A673 (cell line): ENCODE results near the gene KCNQ1. TPM values are rescaled to one million over a fixed set of nuclear protein-coding genes. Genes with fewer than 3 reads are reported as not detected.

ENCODE experiments used
- BruUV-seq: library from RNA; stranded (reverse); fragments of 400-500 nt; replicated peaks from 2 replicates; lab custom pipeline; 2021; lab: Mats Ljungman, UMichigan
- CTCF ChIA-PET: fragments of 300-600 bp; sonication (Branson Sonifier 250); formaldehyde crosslinking; loops from one replicate; lab custom pipeline; 2022; ENCODE audit warnings: antibody characterized with exemption; lab: Charles Lee
- POLR2A ChIA-PET: fragments of 300-600 bp; sonication (Branson Sonifier 250); formaldehyde crosslinking; loops from one replicate; lab custom pipeline; 2022; ENCODE audit warnings: antibody characterized with exemption; ENCODE audit not compliant: low non-redundant PET; lab: Charles Lee
- DNase-seq: peaks from one replicate; pipeline ENCODE4 v3.0.0-alpha.2; 2015; ENCODE audit warnings: low spot score
- H3K27ac ChIP-seq: fragments of 200-600 bp; sonication (generic); 2 replicates; pipeline ENCODE4 v1.5.1; 2016; ENCODE audit warnings: mixed run types, low read depth, mild to moderate bottlenecking, mixed read lengths, antibody characterized with exemption, low read length; ENCODE audit not compliant: poor library complexity, severe bottlenecking
- H3K27me3 ChIP-seq: fragments of 200-600 bp; sonication (generic); replicated peaks from 2 replicates; pipeline ENCODE4 v1.6.1; 2017; ENCODE audit warnings: mixed run types, low read depth, mild to moderate bottlenecking, mixed read lengths, antibody characterized with exemption, low read length; ENCODE audit not compliant: insufficient read depth, poor library complexity
- H3K36me3 ChIP-seq: fragments of 200-600 bp; sonication (generic); 2 replicates; pipeline ENCODE4 v1.6.1; 2016; ENCODE audit warnings: mixed run types, mild to moderate bottlenecking, mixed read lengths, antibody characterized with exemption, low read length; ENCODE audit not compliant: insufficient read depth, poor library complexity, severe bottlenecking
- H3K4me1 ChIP-seq: fragments of 200-600 bp; sonication (generic); 2 replicates; pipeline ENCODE4 v1.6.1; 2017; ENCODE audit warnings: mixed run types, mild to moderate bottlenecking, mixed read lengths, antibody characterized with exemption, low read length; ENCODE audit not compliant: insufficient read depth, poor library complexity, severe bottlenecking
- H3K4me3 ChIP-seq: fragments of 200-600 bp; sonication (generic); 2 replicates; pipeline ENCODE4 v1.5.1; 2016; ENCODE audit warnings: low read depth, mixed run types, mild to moderate bottlenecking, mixed read lengths, low read length; ENCODE audit not compliant: poor library complexity, severe bottlenecking
- H3K9me3 ChIP-seq: fragments of 200-600 bp; sonication (generic); 2 replicates; pipeline ENCODE4 v1.6.1; 2016; ENCODE audit warnings: mixed run types, low read depth, mild to moderate bottlenecking, mixed read lengths, antibody characterized with exemption, low read length; ENCODE audit not compliant: poor library complexity, severe bottlenecking
- EZH2 ChIP-seq: fragments of 200-600 bp; sonication (generic); IDR thresholded peaks from 2 replicates; pipeline ENCODE4 v1.6.1; 2017; ENCODE audit warnings: borderline replicate concordance, low read depth, mild to moderate bottlenecking, mixed read lengths, antibody characterized with exemption, low read length; ENCODE audit not compliant: poor library complexity, severe bottlenecking
- intact Hi-C: fragments of 100-400 bp; cut with micrococcal nuclease; formaldehyde crosslinking; loops from one replicate; pipeline ENCODE4 v1.10.0; 2022; ENCODE audit not compliant: unreplicated experiment
- total RNA-seq: library from RNA; stranded (reverse); gene quantifications from 2 replicates; pipeline ENCODE4 v1.2.3, GENCODE V29; 2021
- TF ChIP-seq, protein P1 (sequence below): fragments of 300-800, 200-600 bp; sonication (generic); conservative IDR thresholded peaks from 2 replicates; pipeline ENCODE4 v1.5.1; 2017; ENCODE audit warnings: low read depth, mild to moderate bottlenecking, antibody characterized with exemption, low read length, moderate library complexity, mixed read lengths

KCNQ1 gene
- total RNA-seq, 1 experiment from 2014 or later = not detected

DNA sequence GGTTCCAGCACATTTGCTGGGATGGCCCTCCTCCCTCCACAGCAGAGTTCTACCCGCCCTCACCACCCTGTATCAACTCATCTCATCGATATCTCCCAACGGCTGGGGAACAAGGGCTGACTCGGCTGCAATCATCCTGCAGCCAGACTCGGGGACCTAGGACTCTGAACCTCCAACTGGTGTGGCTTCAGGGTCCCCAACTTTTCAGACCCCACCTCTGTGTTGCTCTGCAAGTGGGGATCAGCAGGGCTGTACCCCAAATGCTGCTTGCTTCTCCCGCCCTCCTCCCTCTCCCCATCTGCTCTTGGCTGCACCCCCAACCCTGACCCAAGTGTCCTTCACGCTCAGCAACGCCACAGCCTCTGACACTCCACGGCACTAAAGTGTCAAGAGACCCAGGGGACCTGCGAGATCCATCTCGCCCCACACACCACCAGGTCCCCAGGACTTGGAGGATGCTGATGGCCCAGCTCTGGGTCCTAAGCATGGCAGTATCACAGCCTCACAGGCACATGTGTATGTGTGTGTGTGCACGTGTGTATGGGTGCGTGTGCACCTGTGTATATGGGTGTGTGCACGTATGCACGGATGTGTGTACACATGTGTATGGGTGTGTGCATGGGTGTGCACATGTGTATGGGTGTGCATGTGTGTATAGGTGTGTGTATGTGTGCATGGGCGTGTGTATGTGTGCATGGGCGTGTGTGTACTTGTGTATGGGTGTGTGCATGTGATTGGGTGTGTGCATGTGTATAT is 26.4 kb downstream of the KCNQ1 start:
- DNase-seq = no peak
- H3K36me3 ChIP-seq = no peaks in the 10 kb centered on the region
- ChIA-PET CTCF (no interaction called here), POLR2A (no interaction called here)
- H3K4me3 ChIP-seq = no peak overlapping the region
- intact Hi-C loops = no loop called here
- no TSS peak for BruUV-seq
- H3K27ac ChIP-seq = no peak overlapping the region
- no peaks in the 10 kb centered on the region for H3K4me1 ChIP-seq
- peaks cover 7% of the 10 kb centered on the region for H3K27me3 ChIP-seq
- H3K9me3 ChIP-seq = no peaks in the 10 kb centered on the region
- no peak for TF ChIP-seq EZH2
- TF ChIP-seq, protein P1, sequence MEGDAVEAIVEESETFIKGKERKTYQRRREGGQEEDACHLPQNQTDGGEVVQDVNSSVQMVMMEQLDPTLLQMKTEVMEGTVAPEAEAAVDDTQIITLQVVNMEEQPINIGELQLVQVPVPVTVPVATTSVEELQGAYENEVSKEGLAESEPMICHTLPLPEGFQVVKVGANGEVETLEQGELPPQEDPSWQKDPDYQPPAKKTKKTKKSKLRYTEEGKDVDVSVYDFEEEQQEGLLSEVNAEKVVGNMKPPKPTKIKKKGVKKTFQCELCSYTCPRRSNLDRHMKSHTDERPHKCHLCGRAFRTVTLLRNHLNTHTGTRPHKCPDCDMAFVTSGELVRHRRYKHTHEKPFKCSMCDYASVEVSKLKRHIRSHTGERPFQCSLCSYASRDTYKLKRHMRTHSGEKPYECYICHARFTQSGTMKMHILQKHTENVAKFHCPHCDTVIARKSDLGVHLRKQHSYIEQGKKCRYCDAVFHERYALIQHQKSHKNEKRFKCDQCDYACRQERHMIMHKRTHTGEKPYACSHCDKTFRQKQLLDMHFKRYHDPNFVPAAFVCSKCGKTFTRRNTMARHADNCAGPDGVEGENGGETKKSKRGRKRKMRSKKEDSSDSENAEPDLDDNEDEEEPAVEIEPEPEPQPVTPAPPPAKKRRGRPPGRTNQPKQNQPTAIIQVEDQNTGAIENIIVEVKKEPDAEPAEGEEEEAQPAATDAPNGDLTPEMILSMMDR = no peak

- DNase-seq = no peak
Observed at GRCh38 chr11:2471804-2472096, 26.9 kb downstream of the KCNQ1 start.

GRCh38 chr11:2472428-2473186 is 27.8 kb downstream of the KCNQ1 start:
- ChIA-PET POLR2A (no interaction called here), CTCF (no interaction called here)
- Histone ChIP-seq H3K4me3 (no peak overlapping the region), H3K4me1 (no peaks in the 10 kb centered on the region), H3K9me3 (no peaks in the 10 kb centered on the region), H3K27me3 (peaks cover 7% of the 10 kb centered on the region), H3K36me3 (no peaks in the 10 kb centered on the region), H3K27ac (no peak overlapping the region)
- intact Hi-C loops = no loop called here
- TF ChIP-seq, protein P1 = no peak
- TF ChIP-seq EZH2 = no peak
- BruUV-seq = no TSS peak
- no peak for DNase-seq

More at GRCh38 chr11:2471804-2472096, 26.9 kb downstream of the KCNQ1 start:
- ChIA-PET CTCF (no interaction called here), POLR2A (no interaction called here)
- peaks cover 7% of the 10 kb centered on the region for H3K27me3 ChIP-seq
- no peaks in the 10 kb centered on the region for H3K36me3 ChIP-seq
- no peak overlapping the region for H3K4me3 ChIP-seq
- H3K9me3 ChIP-seq = no peaks in the 10 kb centered on the region
- H3K27ac ChIP-seq = no peak overlapping the region
- TF ChIP-seq, protein P1 = no peak
- TF ChIP-seq EZH2 = no peak
- intact Hi-C loops = no loop called here
- no TSS peak for BruUV-seq
- H3K4me1 ChIP-seq = no peaks in the 10 kb centered on the region
